Smooth muscle cell (in vitro differentiated cells): Measurements from ENCODE around the gene SLC25A26. TPM values are rescaled to one million over a fixed set of nuclear protein-coding genes. Genes with fewer than 3 reads are reported as not detected.

Experiments used
- DNase-seq: peaks from one replicate; lab custom pipeline; 2025; ENCODE audit not compliant: unreplicated experiment; lab: John Stamatoyannopoulos, UW
- H2AFZ ChIP-seq: fragments of 200-600 bp; sonication (generic); 2 replicates; pipeline ENCODE4 v1.6.0; 2016; ENCODE audit warnings: antibody characterized with exemption, low read depth, mild to moderate bottlenecking
- H3F3A ChIP-seq: fragments of 200-600 bp; sonication (generic); 2 replicates; pipeline ENCODE4 v1.6.0; 2017; ENCODE audit warnings: antibody characterized with exemption, low read depth
- H3K27ac ChIP-seq: fragments of 200-600 bp; sonication (generic); 2 replicates; pipeline ENCODE4 v1.5.1; 2016; ENCODE audit warnings: low read depth, mild to moderate bottlenecking
- H3K27me3 ChIP-seq: fragments of 200-600 bp; sonication (generic); 2 replicates; pipeline ENCODE4 v1.6.1; 2016; ENCODE audit warnings: low read depth, mild to moderate bottlenecking
- H3K36me3 ChIP-seq: fragments of 200-600 bp; sonication (generic); 2 replicates; pipeline ENCODE4 v1.5.1; 2016; ENCODE audit warnings: low read depth
- H3K4me1 ChIP-seq: fragments of 200-600 bp; sonication (generic); 2 replicates; pipeline ENCODE4 v1.5.1; 2016; ENCODE audit warnings: low read depth
- H3K4me2 ChIP-seq: fragments of 200-600 bp; sonication (generic); 2 replicates; pipeline ENCODE4 v1.6.0; 2016; ENCODE audit warnings: mild to moderate bottlenecking
- H3K4me3 ChIP-seq: fragments of 200-600 bp; sonication (generic); 2 replicates; pipeline ENCODE4 v1.5.1; 2016; ENCODE audit warnings: mild to moderate bottlenecking
- H3K79me2 ChIP-seq: fragments of 200-600 bp; sonication (generic); 2 replicates; pipeline ENCODE4 v1.6.0; 2016; ENCODE audit warnings: low read depth, mild to moderate bottlenecking
- H3K9ac ChIP-seq: fragments of 200-600 bp; sonication (generic); 2 replicates; pipeline ENCODE4 v1.6.0; 2016; ENCODE audit warnings: low read depth
- H3K9me3 ChIP-seq: fragments of 200-600 bp; sonication (generic); replicated peaks from 2 replicates; pipeline ENCODE4 v1.5.1; 2016; ENCODE audit warnings: low read depth
- H4K20me1 ChIP-seq: fragments of 200-600 bp; sonication (generic); 2 replicates; pipeline ENCODE4 v1.6.0; 2016; ENCODE audit warnings: low read depth
- WGBS: methylation state at CpG from one replicate; pipeline ENCODE4 v1.1.7; 2016; ENCODE audit warnings: low lambda C conversion rate; 5-methylcytosine and 5-hydroxymethylcytosine counted together
- polyA plus RNA-seq: library from polyadenylated mRNA; unstranded; fragments of >200 nt; fragmentation: Nextera tagmentation; extraction: Ambion mirVana; gene quantifications from 2 replicates; pipeline ENCODE4 v1.2.1, GENCODE V29; 2016
- total RNA-seq: library from RNA; depleted of rRNA; stranded (reverse); fragments of >200 nt; gene quantifications from 2 replicates; pipeline ENCODE4 v1.2.3, GENCODE V29; 2014
- TF ChIP-seq, protein P1 (sequence below): fragments of 200-600 bp; sonication (generic); IDR thresholded peaks from 2 replicates; pipeline ENCODE4 v1.5.1; 2017; ENCODE audit warnings: borderline replicate concordance, mild to moderate bottlenecking, antibody characterized with exemption; ENCODE audit not compliant: insufficient read depth, poor library complexity, severe bottlenecking

Gene SLC25A26
- total and polyA plus RNA-seq, 2 experiments from 2014 or later, result 8.9 to 18.9 TPM

DNA sequence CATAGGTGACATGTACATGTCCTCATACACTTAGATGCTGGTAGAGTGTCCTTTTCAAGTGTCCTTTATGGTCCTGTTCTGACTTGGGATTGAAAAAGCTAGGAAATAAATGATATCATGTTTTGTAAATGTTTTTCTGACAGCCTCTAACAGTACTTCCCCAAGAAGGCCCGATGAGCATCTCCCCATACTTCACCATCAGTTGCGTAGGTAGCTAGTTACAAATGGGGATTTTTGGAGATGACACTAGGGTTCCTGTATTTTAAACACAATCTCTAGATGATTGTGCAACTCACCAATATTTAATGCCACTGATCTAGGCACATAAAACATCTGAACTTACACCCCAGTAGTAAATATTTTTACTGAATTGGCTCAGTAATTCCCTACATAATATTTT is 27.8 kb downstream of the SLC25A26 start:
- TF ChIP-seq, protein P1, sequence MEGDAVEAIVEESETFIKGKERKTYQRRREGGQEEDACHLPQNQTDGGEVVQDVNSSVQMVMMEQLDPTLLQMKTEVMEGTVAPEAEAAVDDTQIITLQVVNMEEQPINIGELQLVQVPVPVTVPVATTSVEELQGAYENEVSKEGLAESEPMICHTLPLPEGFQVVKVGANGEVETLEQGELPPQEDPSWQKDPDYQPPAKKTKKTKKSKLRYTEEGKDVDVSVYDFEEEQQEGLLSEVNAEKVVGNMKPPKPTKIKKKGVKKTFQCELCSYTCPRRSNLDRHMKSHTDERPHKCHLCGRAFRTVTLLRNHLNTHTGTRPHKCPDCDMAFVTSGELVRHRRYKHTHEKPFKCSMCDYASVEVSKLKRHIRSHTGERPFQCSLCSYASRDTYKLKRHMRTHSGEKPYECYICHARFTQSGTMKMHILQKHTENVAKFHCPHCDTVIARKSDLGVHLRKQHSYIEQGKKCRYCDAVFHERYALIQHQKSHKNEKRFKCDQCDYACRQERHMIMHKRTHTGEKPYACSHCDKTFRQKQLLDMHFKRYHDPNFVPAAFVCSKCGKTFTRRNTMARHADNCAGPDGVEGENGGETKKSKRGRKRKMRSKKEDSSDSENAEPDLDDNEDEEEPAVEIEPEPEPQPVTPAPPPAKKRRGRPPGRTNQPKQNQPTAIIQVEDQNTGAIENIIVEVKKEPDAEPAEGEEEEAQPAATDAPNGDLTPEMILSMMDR, result no peak

GRCh38 chr3:66253790-66254620 is 33.2 kb downstream of the SLC25A26 start:
- Histone ChIP-seq H3K4me3 (no peak overlapping the region), H3K9me3 (no peaks in the 10 kb centered on the region), H3K27ac (no peak overlapping the region), H3K4me2 (no peak overlapping the region), H3K4me1 (no peaks in the 10 kb centered on the region), H3K36me3 (no peaks in the 10 kb centered on the region), H3K9ac (no peak overlapping the region), H4K20me1 (peaks cover 10% of the 10 kb centered on the region), H3F3A (no peaks in the 10 kb centered on the region), H3K79me2 (no peaks in the 10 kb centered on the region), H2AFZ (no peak overlapping the region), H3K27me3 (no peaks in the 10 kb centered on the region)
- WGBS, result 57% methylated on average over 6 of the region's 6 CpGs
- no peak for DNase-seq
- TF ChIP-seq, protein P1, result peak; percentile 70

More for the DNA sequence above, 27.8 kb downstream of the SLC25A26 start:
- H3K27ac ChIP-seq, result no peak overlapping the region
- H3K9ac ChIP-seq, result no peak overlapping the region
- DNase-seq, result no peak
- H3F3A ChIP-seq, result no peaks in the 10 kb centered on the region
- no peak overlapping the region for H3K4me3 ChIP-seq
- no peak overlapping the region for H3K4me2 ChIP-seq
- H3K4me1 ChIP-seq, result no peaks in the 10 kb centered on the region
- H3K27me3 ChIP-seq, result no peaks in the 10 kb centered on the region
- no peaks in the 10 kb centered on the region for H3K9me3 ChIP-seq
- H2AFZ ChIP-seq, result no peak overlapping the region
- no peaks in the 10 kb centered on the region for H3K79me2 ChIP-seq
- peaks cover under 1% of the 10 kb centered on the region for H4K20me1 ChIP-seq
- 98% methylated on average over 2 of the region's 2 CpGs for WGBS
- peaks cover 6% of the 10 kb centered on the region for H3K36me3 ChIP-seq

GRCh38 chr3:66255865-66256264 is 35.1 kb downstream of the SLC25A26 start:
- Histone ChIP-seq H3K4me1 (no peaks in the 10 kb centered on the region), H3K9me3 (no peaks in the 10 kb centered on the region), H3K27ac (no peak overlapping the region), H3K9ac (no peak overlapping the region), H3K27me3 (no peaks in the 10 kb centered on the region), H3K4me2 (no peak overlapping the region), H3K36me3 (no peaks in the 10 kb centered on the region), H3K79me2 (no peaks in the 10 kb centered on the region), H3F3A (no peaks in the 10 kb centered on the region), H3K4me3 (no peak overlapping the region), H4K20me1 (peaks cover 10% of the 10 kb centered on the region), H2AFZ (no peak overlapping the region)
- DNase-seq, result no peak
- WGBS, result 96% methylated on average over 3 of the region's 3 CpGs
- TF ChIP-seq, protein P1, result no peak

DNA sequence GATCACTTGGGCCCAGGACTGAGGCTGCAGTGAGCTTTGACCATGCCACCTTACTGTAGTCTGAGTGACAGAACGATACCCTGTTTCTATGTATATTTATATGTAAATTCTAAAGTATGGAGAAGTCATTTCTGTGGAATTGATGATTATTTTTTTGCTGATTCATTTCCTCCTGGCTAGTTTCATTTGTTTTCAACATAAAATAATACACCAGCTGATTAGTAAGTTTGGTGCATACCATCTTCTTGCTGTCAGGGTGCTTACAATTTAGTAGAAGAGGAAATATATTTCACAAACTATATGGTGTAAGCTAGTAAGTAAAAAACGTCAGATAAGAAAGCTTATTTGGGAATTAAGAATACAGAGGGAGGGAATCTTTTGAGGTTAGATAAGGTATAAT is 36.0 kb downstream of the SLC25A26 start:
- H3K4me2 ChIP-seq, result no peak overlapping the region
- H3K79me2 ChIP-seq, result no peaks in the 10 kb centered on the region
- WGBS, result 93% methylated on average over 2 of the region's 2 CpGs
- H3K36me3 ChIP-seq, result no peaks in the 10 kb centered on the region
- no peaks in the 10 kb centered on the region for H3F3A ChIP-seq
- peaks cover 10% of the 10 kb centered on the region for H4K20me1 ChIP-seq
- H3K4me3 ChIP-seq, result no peak overlapping the region
- H3K9me3 ChIP-seq, result no peaks in the 10 kb centered on the region
- no peak overlapping the region for H3K9ac ChIP-seq
- no peaks in the 10 kb centered on the region for H3K27me3 ChIP-seq
- no peak overlapping the region for H2AFZ ChIP-seq
- TF ChIP-seq, protein P1, result no peak
- no peak overlapping the region for H3K27ac ChIP-seq
- H3K4me1 ChIP-seq, result no peaks in the 10 kb centered on the region
- DNase-seq, result no peak
